AG09309 (cell line): ENCODE results near the gene PLXNA4.

ENCODE experiments used
- DNase-seq: peaks from one replicate; pipeline ENCODE4 v3.0.0-alpha.2; 2010; ENCODE audit warnings: low read depth
- H3K4me3 ChIP-seq: 2 replicates; pipeline ENCODE4 v1.5.1; 2011; ENCODE audit warnings: mild to moderate bottlenecking, low read depth, low read length, moderate library complexity; ENCODE audit not compliant: control insufficient read depth
- TF ChIP-seq, protein P1 (sequence below): IDR thresholded peaks from 2 replicates; pipeline ENCODE4 v1.5.1; 2011; ENCODE audit warnings: mild to moderate bottlenecking, low read depth, low read length, inconsistent platforms; ENCODE audit not compliant: insufficient read depth, control insufficient read depth; ENCODE audit errors: missing control alignments

PLXNA4 gene

DNA sequence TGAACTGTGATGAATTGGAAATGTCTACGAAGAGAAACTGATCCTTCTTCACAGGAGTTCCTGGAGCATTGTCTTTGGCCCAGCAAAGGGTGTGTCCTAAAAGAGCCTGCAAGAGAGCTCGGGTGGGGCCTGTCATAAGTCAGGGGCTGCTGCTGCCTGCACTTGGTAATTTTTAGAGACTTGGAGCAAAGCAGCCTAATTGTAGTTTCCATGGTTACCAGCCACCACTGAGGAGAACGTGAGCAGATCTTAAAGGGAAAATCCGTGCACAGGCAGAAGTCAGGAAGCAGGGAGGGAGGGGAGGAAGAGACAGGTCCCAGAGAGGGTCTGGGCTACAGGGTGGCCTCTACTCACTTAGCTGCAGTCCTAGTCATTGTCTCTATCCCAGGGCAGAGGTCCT is 463.6 kb downstream of the PLXNA4 start:
- TF ChIP-seq, protein P1, sequence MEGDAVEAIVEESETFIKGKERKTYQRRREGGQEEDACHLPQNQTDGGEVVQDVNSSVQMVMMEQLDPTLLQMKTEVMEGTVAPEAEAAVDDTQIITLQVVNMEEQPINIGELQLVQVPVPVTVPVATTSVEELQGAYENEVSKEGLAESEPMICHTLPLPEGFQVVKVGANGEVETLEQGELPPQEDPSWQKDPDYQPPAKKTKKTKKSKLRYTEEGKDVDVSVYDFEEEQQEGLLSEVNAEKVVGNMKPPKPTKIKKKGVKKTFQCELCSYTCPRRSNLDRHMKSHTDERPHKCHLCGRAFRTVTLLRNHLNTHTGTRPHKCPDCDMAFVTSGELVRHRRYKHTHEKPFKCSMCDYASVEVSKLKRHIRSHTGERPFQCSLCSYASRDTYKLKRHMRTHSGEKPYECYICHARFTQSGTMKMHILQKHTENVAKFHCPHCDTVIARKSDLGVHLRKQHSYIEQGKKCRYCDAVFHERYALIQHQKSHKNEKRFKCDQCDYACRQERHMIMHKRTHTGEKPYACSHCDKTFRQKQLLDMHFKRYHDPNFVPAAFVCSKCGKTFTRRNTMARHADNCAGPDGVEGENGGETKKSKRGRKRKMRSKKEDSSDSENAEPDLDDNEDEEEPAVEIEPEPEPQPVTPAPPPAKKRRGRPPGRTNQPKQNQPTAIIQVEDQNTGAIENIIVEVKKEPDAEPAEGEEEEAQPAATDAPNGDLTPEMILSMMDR, result no peak
- no peak overlapping the region for H3K4me3 ChIP-seq
- DNase-seq, result no peak

DNA sequence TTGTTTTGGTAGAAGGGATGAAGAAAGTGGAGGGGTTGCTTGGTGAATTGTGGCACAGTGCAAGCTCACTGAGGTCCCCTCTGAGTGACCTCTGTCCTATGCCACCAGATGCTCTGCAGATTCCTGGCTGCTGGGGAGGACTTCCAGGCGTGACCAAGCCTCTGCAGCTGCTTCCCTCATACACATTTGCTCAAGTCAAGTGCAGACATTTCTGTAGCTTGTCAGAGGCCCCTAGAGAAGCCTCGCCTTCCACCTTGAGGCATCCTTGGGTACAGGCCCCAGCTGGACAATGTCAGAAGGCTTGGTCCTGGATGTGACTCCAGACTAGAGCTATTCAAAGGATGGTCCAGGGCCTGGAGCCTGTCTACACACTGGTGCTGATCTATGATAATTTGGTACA is 464.2 kb downstream of the PLXNA4 start:
- H3K4me3 ChIP-seq, result no peak overlapping the region
- TF ChIP-seq, protein P1, result no peak
- DNase-seq, result no peak

DNA sequence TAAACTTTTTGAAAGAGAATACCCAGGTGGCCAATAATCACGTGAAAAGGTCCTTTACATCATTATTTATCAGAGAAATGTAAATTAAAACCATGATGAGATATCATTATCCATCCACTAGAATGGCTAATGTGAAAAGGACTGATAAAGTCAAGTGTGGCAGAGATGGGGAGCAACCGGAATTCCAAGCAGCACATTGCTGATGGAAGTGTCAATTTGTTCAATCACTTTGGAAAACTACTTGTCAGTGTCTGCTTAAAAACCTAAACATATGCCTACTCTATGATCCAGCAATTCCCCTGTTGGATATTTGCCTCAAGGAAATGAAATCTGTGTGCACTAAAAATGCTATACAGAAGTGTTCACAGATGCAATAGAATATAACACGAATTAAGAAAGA is 465.6 kb downstream of the PLXNA4 start:
- no peak overlapping the region for H3K4me3 ChIP-seq
- TF ChIP-seq, protein P1, result no peak
- no peak for DNase-seq

DNA sequence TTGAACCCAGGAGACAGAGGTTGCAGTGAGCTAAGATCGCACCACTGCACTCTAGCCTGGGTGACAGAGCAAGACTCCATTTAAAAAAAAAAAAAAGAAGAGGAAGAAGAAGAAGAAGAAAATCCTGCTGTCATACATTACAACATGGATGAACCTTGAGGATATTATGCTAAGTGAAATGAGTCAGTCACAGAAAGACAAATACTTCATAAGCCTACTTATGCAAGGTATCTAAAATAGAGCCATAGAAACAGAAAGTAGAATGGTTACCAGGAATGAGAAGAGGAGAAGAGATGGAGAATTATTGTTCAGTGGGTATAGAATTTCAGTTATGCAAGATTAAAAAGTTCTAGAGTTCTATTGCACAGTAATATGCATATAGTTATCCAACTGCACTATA is 466.5 kb downstream of the PLXNA4 start:
- no peak for DNase-seq
- no peak overlapping the region for H3K4me3 ChIP-seq
- TF ChIP-seq, protein P1, result no peak

DNA sequence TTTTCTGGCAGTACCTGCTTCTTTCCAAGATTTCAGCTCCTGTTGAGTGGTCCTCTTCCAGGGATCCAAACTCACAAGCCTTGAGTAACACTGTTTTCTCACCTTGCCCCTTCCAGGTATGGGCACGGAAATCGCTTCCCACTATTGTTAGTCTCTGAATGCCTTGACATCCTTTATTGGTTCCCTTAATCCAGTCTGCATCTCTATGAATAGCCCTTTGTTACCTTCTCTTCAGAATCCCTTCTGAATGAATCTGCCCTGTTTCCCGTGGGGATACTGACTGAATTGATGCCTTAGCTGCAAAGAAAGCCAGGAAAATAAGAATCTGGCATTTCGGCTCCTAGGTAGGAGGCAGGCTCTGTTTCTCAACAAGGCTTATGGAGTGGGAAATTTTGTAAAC is 467.7 kb downstream of the PLXNA4 start:
- no peak overlapping the region for H3K4me3 ChIP-seq
- TF ChIP-seq, protein P1, result no peak
- no peak for DNase-seq

DNA sequence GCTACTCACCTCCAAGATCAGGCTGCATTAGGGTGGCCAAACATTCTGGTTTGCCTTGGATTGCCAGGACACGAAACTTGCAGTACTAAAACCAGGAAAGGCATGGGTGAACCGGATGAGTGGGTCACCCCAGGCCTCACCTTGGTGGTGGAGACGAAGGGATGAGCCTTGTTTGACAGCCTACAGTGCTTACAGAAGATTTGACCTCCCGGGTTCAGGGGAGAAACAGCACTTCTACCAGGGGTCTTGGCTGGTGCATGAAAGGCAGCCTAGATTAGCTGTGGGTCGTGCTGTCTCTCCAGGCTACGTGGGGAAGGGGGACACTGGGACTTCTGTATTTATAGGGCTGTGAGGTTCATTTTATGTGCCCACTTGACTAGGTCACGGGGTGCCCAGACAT is 469.8 kb downstream of the PLXNA4 start:
- no peak overlapping the region for H3K4me3 ChIP-seq
- TF ChIP-seq, protein P1, result no peak
- no peak for DNase-seq

DNA sequence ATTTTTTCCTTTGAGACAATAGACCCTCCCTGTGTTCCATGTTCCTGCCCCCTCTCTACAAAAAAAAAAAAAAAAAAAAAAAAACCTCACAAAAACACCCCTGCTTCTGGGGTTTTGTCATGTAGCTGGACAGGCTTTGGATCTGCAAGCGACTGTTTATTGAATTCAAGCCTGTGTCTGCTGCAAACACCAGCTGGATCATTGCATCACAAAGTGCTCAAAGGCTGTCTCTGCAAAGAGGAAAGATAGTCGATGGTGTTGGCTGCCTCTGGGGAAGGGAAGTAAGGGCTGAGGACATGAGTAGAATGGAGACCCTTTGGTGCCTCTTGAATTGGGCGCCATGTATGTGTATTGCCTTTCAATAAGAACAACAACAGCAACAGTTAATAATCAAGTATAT is 471.2 kb downstream of the PLXNA4 start:
- no peak overlapping the region for H3K4me3 ChIP-seq
- TF ChIP-seq, protein P1, result no peak
- DNase-seq, result no peak
